Choroid plexus epithelial cell (primary cell): ENCODE data around the gene OPCML.

Experiments used
- DNase-seq: peaks from one replicate; pipeline ENCODE4 v3.0.0-alpha.2; 2010; ENCODE audit warnings: low read depth
- H3K4me3 ChIP-seq: 2 replicates; pipeline ENCODE4 v1.5.1; 2011; ENCODE audit warnings: low read depth, mild to moderate bottlenecking, control low read depth, low read length, moderate library complexity
- CTCF ChIP-seq: conservative IDR thresholded peaks from 2 replicates; pipeline ENCODE4 v1.5.1; 2011; ENCODE audit warnings: low read depth, mild to moderate bottlenecking, control low read depth, inconsistent platforms, low read length, moderate library complexity

OPCML gene

GRCh38 chr11:132595711-132596134, 936.6 kb downstream of the OPCML start:
- TF ChIP-seq CTCF: no peak
- peak; percentile 27 for DNase-seq

GRCh38 chr11:132595246-132595645, 937.1 kb downstream of the OPCML start:
- H3K4me3 ChIP-seq: no peak overlapping the region
- no peak for DNase-seq
- TF ChIP-seq CTCF: no peak

More at GRCh38 chr11:132595711-132596134, 936.6 kb downstream of the OPCML start:
- no peak overlapping the region for H3K4me3 ChIP-seq

GRCh38 chr11:132590986-132591385, 941.3 kb downstream of the OPCML start:
- no peak for TF ChIP-seq CTCF
- DNase-seq: no peak
- no peak overlapping the region for H3K4me3 ChIP-seq

GRCh38 chr11:132590554-132590953, 941.7 kb downstream of the OPCML start:
- no peak for TF ChIP-seq CTCF
- DNase-seq: no peak
- no peak overlapping the region for H3K4me3 ChIP-seq

GRCh38 chr11:132589791-132590190, 942.5 kb downstream of the OPCML start:
- DNase-seq: no peak
- no peak for TF ChIP-seq CTCF
- no peak overlapping the region for H3K4me3 ChIP-seq

- H3K4me3 ChIP-seq: no peak overlapping the region
- DNase-seq: no peak
- no peak for TF ChIP-seq CTCF
These were observed 943.9 kb downstream of the OPCML start for GRCh38 chr11:132588366-132588765.

- H3K4me3 ChIP-seq: no peak overlapping the region
- TF ChIP-seq CTCF: no peak
- no peak for DNase-seq
These were observed 944.6 kb downstream of the OPCML start for GRCh38 chr11:132587716-132588115.
